NCI-H128 (cell line): ENCODE data around the gene SPTBN1.
"Not testable (repeated sequence)": the region's sequence is repeated elsewhere in the genome, so short reads cannot be mapped to it uniquely, and the experiment has no call there.

ENCODE experiments used
- DNase-seq: peaks from one replicate; lab custom pipeline; 2025; ENCODE audit not compliant: unreplicated experiment; lab: John Stamatoyannopoulos, UW

Gene SPTBN1

DNA sequence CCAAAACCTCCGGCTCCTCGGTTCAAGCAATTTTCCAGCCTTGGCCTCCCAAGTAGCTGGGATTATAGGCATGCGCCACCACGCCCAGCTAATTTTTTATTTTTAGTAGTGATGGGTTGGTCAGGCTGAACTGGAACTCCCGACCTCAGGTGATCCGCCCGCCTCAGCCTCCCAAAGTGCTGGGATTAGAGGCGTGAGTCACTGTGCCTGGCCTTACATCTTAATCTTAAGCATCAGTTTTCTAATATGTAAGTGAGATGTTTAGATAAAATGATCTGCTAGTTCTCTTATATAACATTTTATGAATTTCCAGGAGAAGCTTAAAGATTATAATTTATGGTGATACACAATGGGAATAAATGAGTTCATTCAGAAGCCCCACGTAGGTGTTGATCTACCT is 69.2 kb downstream of the SPTBN1 start:
- no peak for DNase-seq

GRCh38 chr2:54526226-54526879 is 70.2 kb downstream of the SPTBN1 start:
- no peak for DNase-seq

GRCh38 chr2:54528311-54528955 is 72.3 kb downstream of the SPTBN1 start:
- no peak for DNase-seq

GRCh38 chr2:54529518-54529917 is 73.4 kb downstream of the SPTBN1 start:
- DNase-seq: not testable (repeated sequence)

GRCh38 chr2:54529935-54530334 is 73.8 kb downstream of the SPTBN1 start:
- no peak for DNase-seq

- no peak for DNase-seq
Observed at GRCh38 chr2:54531558-54531957, 75.4 kb downstream of the SPTBN1 start.

GRCh38 chr2:54534221-54534620 is 78.1 kb downstream of the SPTBN1 start:
- DNase-seq: no peak

DNA sequence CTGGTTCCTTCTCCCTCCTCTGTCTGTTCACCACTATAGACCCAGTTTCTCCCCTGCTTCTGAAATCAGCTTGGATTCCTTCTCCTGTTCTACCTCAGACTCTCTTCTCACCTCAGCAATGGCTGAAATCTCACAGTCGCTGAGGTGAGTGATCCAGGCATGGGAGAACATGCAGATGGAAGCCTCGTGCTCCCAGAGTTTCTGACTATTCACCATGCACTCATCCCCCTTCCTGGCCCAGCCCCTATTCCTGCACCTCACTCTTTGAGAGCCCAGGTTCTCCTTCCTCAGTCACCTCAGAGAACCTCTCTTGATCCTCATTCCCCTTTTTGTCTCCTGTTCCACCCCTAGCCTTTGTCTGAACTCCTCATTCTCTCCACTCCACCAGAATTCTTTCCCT is 78.5 kb downstream of the SPTBN1 start:
- no peak for DNase-seq

DNA sequence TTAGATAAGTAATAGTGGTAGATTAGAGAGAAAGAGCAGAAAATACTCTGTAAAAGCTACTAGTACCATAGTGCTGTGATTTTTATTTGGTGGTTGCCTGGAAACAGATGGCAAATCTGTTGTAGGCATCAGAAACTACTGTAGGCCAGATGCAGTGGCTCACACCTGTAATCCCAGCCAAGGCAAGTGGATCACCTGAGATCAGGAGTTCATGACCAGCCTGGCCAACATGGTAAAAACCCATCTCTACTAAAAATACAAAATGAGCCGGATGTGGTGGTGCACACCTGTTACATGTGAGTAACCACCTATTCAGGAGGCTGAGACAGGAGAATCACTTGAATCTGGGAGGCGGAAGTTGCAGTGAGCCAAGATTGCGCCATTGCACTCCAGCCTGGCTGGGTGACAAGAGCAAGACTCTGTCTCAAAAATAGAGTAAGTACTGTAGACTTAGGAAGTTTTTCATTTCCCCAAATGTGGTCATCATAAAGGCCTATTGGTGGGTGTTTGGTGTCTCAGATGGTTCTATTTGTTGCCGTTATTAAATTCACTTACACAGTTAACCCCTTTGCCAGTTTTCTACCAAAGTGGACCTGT is 79.6 kb downstream of the SPTBN1 start:
- no peak for DNase-seq

DNA sequence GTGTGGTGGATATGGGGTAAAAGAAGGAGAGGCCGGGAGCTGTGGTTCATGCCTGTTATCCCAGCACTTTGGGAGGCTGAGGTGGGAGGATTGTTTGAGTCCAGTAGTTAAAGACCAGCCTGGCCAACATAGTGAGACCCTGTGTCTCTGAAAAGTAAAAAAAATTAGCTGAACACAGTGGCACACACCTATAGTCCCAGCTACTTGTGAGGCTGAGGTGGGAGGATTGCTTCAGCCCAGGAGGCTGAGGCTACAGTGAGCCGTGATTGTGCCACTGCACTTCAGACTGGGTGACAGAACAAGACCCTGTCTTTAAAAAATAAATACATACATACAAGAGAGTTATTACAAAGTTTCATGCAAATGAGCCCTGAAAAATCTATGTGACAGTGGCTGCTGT is 80.6 kb downstream of the SPTBN1 start:
- DNase-seq: no peak

DNA sequence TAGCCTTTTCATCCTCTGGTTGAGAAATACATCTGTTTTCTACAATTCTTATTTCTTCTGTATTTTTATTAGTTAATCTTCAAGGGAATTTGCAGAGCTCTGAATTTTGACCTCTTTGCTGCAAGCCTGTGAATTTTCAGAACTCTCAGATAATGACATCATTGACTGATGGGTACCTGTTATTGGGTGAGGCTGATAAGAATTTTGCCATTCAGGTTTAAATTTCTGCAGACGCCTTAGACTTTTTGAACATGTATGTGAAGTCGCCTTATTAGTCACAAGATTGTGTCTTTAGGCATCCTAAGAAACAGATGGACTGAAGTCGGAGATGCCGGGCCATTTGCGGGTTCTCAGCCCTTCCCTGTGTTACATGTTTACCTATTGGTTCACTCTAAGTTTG is 82.4 kb downstream of the SPTBN1 start:
- DNase-seq: no peak

- no peak for DNase-seq
Observed at GRCh38 chr2:54539683-54540082, 83.6 kb downstream of the SPTBN1 start.

GRCh38 chr2:54540194-54540593 is 84.1 kb downstream of the SPTBN1 start:
- no peak for DNase-seq

DNA sequence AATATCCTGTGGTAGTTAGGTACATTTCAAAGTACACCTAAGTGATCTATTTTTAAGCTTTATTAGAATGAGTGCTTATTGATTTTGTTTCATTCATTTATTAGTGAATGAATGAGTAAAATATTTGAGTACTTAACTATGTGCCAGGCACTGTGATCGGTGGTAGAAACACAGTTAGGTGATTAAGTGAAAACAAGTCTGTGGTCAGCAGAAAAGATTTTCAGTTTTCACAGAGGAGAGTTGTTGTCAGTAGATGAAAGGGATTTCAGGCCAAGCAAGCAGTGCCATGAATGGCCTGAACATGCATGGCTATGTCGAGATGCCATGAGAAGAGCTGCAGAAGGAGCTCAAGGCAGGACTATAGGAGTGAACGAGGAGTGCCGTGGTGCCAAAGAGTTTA is 85.9 kb downstream of the SPTBN1 start:
- no peak for DNase-seq

GRCh38 chr2:54543733-54544396 is 87.7 kb downstream of the SPTBN1 start:
- no peak for DNase-seq

DNA sequence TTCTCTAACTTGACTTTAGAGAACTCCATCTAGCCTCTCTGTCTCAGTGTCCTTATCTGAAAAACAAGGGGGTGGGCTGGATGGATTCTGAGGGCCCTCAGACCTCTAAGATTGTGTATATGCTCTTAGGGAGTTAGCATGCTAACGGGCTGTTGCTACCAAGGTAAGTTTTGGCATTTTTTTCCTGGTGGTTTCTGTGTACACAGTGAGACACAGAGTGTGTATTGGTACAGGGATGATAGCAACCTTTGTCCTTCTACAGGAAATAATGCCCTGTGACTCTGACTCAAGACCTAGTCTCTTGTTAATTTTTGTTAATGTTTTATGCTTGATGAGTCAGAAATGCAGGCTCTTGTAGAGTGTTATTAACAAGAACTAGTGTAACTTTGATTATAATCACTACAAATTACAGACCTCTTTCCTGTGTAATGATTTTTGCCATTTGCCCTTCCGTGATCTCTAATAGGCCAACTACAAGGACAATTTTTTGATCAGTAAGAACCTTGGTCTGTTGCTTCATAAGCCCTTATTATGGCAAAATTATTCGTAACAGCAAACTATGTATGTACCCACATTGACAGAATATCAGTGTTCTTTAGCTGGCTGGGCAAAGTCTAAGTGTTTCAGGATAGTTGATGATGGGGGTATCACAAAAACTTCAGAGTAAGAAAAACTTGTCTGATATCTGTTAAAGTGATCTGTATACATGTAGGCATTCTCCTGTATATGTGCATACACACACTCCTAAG is 89.7 kb downstream of the SPTBN1 start:
- no peak for DNase-seq

DNA sequence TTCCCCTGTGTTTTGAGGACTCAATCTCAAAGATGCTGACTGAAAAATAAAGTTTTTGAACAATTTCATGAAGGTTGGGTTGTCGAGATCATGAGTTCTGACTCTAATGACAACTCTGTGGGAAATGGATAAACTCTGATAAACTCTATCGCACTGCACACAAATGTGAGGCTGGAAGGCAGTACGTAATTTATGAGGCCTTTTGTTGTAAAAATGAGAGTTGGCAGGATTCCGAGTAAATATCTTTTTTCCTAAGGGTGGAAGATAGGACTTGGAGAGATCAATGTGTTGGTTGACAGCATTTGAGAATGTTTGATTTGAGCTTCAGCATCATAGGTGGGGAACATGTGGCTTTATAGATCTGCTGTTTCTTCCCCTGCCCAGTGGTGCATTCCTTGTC is 90.4 kb downstream of the SPTBN1 start:
- DNase-seq: no peak

- no peak for DNase-seq
Observed at GRCh38 chr2:54546923-54547720, 91.0 kb downstream of the SPTBN1 start.

- no peak for DNase-seq
Observed at GRCh38 chr2:54549430-54549829, 93.3 kb downstream of the SPTBN1 start.

DNA sequence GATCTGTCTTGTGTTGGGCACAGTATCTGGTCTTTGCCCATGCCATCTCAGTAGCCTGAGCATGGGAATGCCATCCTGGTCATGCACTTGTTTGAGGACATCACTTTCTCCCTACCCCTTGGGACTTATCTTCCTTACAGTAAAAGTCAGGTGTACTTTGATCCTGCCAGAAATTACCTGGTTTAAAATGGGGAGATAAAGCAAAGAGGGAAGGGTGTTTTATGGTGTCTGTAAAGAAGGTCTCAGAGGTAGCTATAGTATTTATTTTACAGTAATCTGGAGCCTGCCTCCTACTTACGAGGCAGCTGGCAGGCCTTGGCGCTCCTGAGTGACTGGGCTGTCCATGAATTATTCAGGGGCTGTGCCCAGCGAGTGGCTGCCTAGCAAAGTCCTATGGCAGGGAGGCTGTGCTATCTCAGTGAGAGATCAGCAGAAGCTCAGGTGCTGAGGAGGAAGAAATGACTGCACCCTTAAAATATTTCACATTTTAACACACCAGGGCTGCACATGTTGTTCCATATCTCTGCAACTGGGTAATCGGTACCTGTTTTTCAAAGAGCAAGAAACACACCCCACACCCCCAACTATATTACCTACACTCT is 93.9 kb downstream of the SPTBN1 start:
- DNase-seq: no peak
